ENCODE measurements around the gene CD80.

- TF ChIP-seq CTCF (IDR thresholded peaks at IDR 0.05), result no peak
- TF ChIP-seq POLR2A (IDR thresholded peaks at IDR 0.05), result no peak
Observed at GRCh38 chr3:119542168-119542767, 17.1 kb downstream of the CD80 start.

All from transverse colon (tissue), 3 donors.